HG02884 (cell line): Measurements from ENCODE around the gene ADAMTS2.

ENCODE experiments used
- ATAC-seq: cut with Tn5 transposase; IDR thresholded peaks from one replicate; pipeline ENCODE4 v1.9.1; 2021; ENCODE audit warnings: mild to moderate bottlenecking, moderate library complexity; ENCODE audit not compliant: unreplicated experiment

Gene ADAMTS2

GRCh38 chr5:179151286-179152118, 193.8 kb downstream of the ADAMTS2 start:
- no peak for ATAC-seq

GRCh38 chr5:179150011-179150410, 195.2 kb downstream of the ADAMTS2 start:
- no peak for ATAC-seq

- no peak for ATAC-seq
Measured at GRCh38 chr5:179149278-179149677, 196.0 kb downstream of the ADAMTS2 start.

- no peak for ATAC-seq
Measured at GRCh38 chr5:179148703-179149170, 196.5 kb downstream of the ADAMTS2 start.

GRCh38 chr5:179147991-179148702, 197.1 kb downstream of the ADAMTS2 start:
- ATAC-seq, result no peak

GRCh38 chr5:179146277-179146676, 199.0 kb downstream of the ADAMTS2 start:
- no peak for ATAC-seq

GRCh38 chr5:179143446-179143845, 201.8 kb downstream of the ADAMTS2 start:
- no peak for ATAC-seq

GRCh38 chr5:179142434-179143198, 202.6 kb downstream of the ADAMTS2 start:
- ATAC-seq, result no peak

GRCh38 chr5:179141867-179142266, 203.4 kb downstream of the ADAMTS2 start:
- no peak for ATAC-seq

- no peak for ATAC-seq
Measured at GRCh38 chr5:179140293-179140692, 205.0 kb downstream of the ADAMTS2 start.

GRCh38 chr5:179139936-179140235, 205.4 kb downstream of the ADAMTS2 start:
- no peak for ATAC-seq

GRCh38 chr5:179139111-179139935, 205.9 kb downstream of the ADAMTS2 start:
- no peak for ATAC-seq

- ATAC-seq, result no peak
Measured at GRCh38 chr5:179138568-179138925, 206.7 kb downstream of the ADAMTS2 start.

- no peak for ATAC-seq
Measured at GRCh38 chr5:179137643-179138567, 207.4 kb downstream of the ADAMTS2 start.

- no peak for ATAC-seq
Measured at GRCh38 chr5:179137016-179137642, 208.1 kb downstream of the ADAMTS2 start.

- no peak for ATAC-seq
Measured at GRCh38 chr5:179135441-179136215, 209.6 kb downstream of the ADAMTS2 start.

- ATAC-seq, result no peak
Measured at GRCh38 chr5:179135006-179135405, 210.3 kb downstream of the ADAMTS2 start.

GRCh38 chr5:179134511-179134910, 210.8 kb downstream of the ADAMTS2 start:
- no peak for ATAC-seq
